ENCODE measurements around the gene IPO8.

- TF ChIP-seq LEF1 (IDR thresholded peaks at IDR 0.05; ENCODE audit: borderline replicate concordance) (no peak), SP1 (IDR thresholded peaks at IDR 0.05) (no peak), BHLHE40 (IDR thresholded peaks at IDR 0.05; ENCODE audit: borderline replicate concordance) (no peak), TARDBP (IDR thresholded peaks at IDR 0.05) (no peak), FOXM1 (IDR thresholded peaks at IDR 0.05; ENCODE audit: borderline replicate concordance) (no peak), FOXA1 (IDR thresholded peaks at IDR 0.05) (no peak), ZNF384 (IDR thresholded peaks at IDR 0.05) (no peak), CTBP1 (IDR thresholded peaks at IDR 0.05; ENCODE audit: borderline replicate concordance) (no peak), SUZ12 (IDR thresholded peaks at IDR 0.05) (no peak), PKNOX1 (IDR thresholded peaks at IDR 0.05) (no peak), FOXK2 (IDR thresholded peaks at IDR 0.05) (no peak), ARNT (IDR thresholded peaks at IDR 0.05) (no peak)
Observed at GRCh38 chr12:30730011-30730410, 34.3 kb upstream of the IPO8 start.
